ENCODE results near the gene NACC2.

Gene NACC2

DNA sequence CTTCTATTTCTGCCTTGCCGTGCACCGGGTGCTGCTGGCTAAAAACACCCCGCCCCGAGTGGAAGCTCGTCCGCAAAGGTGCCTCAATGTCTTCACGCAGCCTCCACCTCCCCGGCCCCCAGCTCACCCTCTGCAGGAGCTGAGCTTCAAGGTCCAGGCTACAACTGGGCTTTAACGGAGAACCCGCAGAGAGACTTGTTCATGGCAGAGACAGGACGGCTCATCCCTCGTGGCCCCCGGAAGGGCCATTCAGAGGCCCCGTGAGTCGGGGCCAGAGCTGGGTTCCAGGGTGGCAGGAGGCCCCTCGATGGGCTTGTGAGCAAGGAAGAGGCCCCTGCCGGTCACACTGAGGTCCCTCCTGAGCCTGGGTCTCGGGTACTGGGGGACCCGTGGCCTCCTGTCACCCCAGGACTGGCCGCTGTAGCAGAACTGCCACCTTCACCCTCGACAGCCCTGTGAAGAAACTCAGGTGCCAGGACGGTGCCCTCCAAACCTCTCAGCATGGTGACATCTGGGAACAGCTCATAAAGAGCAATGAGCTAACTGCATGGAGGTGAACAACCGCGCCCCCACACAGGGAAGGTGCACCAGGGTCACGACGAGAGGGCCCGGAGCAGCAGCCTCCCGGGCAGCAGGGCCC, 75.9 kb downstream of the NACC2 start:
- Mint-ChIP-seq H3K4me3 (no peak overlapping the region), H3K9me3 (peaks cover 4% of the 10 kb centered on the region), H3K36me3 (no peaks in the 10 kb centered on the region), H3K27ac (no peak overlapping the region), H3K27me3 (peaks cover 60% of the 10 kb centered on the region), H3K4me1 (no peaks in the 10 kb centered on the region)
- no peak for ATAC-seq

DNA sequence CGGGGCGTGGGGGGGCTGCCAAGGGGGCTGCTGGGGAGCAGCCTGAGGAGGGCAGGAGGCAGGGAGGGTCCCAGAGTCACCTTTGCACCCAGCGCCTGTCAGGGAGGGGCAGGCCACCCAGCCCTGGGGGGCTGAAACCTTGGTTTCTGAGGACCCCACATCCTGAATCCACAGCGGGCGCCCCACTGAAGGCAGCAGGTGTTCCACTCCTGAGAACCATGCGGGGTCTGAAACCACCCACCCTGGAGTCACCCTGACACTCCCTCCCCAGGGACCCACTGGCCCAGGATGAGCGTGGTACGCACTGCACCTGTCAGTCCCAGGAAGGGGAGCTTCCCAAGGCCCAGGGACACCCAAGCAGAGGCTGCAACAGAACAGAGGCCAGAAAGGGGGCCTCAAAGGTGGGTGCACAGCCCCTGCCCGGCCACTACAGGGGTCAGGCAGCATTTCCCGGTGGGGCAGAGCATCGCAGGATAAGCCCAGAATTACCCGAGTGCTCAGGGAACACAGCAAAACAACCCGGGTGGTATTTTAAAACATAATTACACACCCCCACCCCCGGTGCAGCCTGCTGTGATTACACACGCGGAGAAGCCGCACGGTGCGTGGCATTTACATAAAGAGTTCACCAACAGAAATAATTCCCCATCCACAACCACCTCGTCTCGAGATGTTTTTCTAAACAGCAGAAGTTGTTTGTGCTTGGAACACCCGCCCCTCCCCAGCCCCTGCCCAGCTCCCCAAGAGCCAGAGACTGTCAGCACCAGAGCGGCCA, 76.6 kb downstream of the NACC2 start:
- no peak overlapping the region for H3K4me3 Mint-ChIP-seq
- H3K9me3 Mint-ChIP-seq: no peaks in the 10 kb centered on the region
- H3K27me3 Mint-ChIP-seq: peaks cover 55% of the 10 kb centered on the region
- ATAC-seq: no peak
- no peaks in the 10 kb centered on the region for H3K4me1 Mint-ChIP-seq
- no peak overlapping the region for H3K27ac Mint-ChIP-seq
- no peaks in the 10 kb centered on the region for H3K36me3 Mint-ChIP-seq

DNA sequence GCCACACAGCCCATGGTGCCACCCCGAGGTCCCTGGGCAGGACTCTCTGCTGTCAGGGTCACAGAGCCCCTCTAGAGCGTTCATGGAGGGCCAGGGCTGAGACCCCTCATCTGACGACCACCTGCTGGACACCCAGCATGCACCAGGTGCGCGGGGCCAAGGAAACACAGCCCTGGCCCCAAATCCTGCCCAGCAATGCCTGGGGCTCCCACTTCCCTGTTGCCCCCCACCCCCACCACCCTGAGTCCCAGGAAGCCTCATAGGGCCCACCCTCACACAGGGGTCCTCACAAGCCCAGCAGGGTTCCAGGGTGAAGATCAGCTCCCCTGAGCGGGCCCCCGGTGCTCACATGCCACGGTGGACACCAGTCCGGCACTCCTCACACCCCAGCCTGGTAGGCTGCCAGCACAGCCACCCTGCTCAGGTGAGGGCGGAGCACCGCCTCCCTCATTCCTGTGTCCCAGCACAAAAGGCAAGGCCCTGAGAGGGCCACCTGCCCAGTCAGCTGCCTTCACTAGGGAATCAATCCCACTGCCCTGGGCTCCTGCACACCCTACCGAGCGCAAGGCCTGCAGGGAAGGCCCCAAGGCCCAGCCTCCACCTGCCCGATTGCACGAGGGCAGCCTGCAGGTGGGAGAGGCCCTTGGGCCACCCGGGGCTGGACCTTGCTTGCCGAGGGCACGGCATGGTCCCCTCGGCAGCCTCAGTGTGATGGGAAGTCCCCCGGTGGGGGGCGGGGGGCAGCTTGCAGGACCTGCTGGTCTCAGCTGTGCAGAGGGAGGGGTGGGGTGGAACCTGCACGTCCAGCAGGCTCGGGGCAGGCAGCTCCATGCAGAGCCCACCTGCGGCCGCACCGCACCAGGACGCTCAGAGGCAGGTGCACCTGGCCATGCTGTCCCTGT, 77.5 kb downstream of the NACC2 start:
- H3K27ac Mint-ChIP-seq: no peak overlapping the region
- peaks cover 46% of the 10 kb centered on the region for H3K27me3 Mint-ChIP-seq
- no peak for ATAC-seq
- no peaks in the 10 kb centered on the region for H3K4me1 Mint-ChIP-seq
- H3K36me3 Mint-ChIP-seq: no peaks in the 10 kb centered on the region
- no peaks in the 10 kb centered on the region for H3K9me3 Mint-ChIP-seq
- H3K4me3 Mint-ChIP-seq: no peak overlapping the region

DNA sequence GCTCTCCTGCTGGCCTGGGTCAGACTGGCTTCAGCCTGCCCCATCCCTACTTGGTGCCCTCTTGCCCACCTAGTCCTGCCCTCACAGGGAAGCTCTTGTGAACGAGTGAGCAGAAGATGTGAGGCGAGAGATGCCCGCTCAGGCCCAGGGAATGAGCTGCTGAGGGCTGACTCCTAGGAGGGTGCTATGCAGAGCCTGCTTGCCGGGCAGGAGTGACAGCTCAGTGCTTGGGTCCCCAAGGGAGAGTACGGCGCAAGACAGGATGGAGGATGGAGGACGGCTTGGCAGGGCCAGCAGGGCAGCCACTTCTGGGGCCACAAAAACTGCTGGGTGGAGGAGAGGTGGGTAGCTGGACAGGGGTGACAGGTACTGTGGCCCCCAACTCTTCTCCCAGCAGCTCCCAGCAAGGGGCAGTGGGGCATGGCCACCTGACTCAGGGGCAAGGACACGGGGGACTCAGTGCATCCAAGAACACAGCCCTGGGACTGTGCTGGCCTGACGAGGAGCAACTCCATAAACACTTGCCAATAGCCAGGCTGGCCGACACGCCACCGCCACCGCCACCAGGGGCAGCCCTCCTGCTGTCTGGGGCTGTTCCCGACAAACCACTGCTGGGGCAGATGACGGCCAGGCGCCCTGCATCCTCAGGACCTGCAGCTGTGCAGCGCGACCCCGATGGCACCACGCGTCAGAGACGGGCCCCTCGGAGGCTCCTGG, 78.4 kb downstream of the NACC2 start:
- H3K4me3 Mint-ChIP-seq: no peak overlapping the region
- no peaks in the 10 kb centered on the region for H3K9me3 Mint-ChIP-seq
- peaks cover 39% of the 10 kb centered on the region for H3K27me3 Mint-ChIP-seq
- H3K4me1 Mint-ChIP-seq: no peaks in the 10 kb centered on the region
- no peak overlapping the region for H3K27ac Mint-ChIP-seq
- no peaks in the 10 kb centered on the region for H3K36me3 Mint-ChIP-seq
- no peak for ATAC-seq

DNA sequence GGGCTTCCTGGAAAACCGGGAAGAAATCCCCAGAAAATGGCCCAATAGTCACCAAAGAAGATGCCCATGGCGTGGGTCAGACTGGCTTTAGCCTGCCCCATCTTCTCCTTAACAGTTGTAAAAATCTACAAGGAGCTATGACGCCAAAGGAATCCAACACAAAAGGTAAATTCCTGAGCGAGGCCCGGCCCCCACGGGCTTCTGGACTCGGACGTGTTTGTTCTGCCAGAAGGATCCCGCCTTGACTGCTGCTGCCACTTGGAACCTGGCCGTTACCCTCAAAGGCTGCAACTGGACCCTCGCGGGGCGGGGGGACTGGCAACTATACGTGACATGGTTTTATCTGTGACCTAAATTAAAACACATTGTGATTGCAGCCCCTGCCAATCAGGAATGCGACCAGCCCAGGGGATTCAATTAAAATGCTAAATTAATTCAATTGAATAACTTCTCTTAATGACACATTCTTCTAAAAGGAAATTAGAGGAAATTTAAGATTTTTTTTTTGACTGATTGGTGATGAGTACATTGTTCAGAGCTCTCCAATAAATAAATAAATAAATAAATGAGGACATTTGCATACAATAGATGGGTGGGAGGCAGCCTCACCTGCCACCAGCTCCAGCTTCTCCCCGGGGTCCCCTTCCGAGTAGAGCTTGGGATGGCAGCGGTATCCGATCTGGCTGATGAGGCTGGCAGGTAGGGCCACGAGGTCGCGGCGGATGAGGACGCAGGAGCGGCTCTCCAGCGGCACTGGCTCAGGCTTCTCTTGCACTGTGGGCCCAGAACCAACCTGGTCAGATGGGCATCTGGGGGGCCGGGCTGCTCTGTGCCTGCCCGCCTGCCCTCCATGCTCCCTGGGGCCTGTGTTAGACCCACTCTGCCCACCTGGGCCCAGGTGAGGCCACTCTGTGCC, 79.2 kb downstream of the NACC2 start:
- H3K27me3 Mint-ChIP-seq: peaks cover 31% of the 10 kb centered on the region
- H3K36me3 Mint-ChIP-seq: no peaks in the 10 kb centered on the region
- H3K27ac Mint-ChIP-seq: no peak overlapping the region
- H3K4me3 Mint-ChIP-seq: no peak overlapping the region
- H3K9me3 Mint-ChIP-seq: no peaks in the 10 kb centered on the region
- H3K4me1 Mint-ChIP-seq: no peaks in the 10 kb centered on the region
- ATAC-seq: no peak

DNA sequence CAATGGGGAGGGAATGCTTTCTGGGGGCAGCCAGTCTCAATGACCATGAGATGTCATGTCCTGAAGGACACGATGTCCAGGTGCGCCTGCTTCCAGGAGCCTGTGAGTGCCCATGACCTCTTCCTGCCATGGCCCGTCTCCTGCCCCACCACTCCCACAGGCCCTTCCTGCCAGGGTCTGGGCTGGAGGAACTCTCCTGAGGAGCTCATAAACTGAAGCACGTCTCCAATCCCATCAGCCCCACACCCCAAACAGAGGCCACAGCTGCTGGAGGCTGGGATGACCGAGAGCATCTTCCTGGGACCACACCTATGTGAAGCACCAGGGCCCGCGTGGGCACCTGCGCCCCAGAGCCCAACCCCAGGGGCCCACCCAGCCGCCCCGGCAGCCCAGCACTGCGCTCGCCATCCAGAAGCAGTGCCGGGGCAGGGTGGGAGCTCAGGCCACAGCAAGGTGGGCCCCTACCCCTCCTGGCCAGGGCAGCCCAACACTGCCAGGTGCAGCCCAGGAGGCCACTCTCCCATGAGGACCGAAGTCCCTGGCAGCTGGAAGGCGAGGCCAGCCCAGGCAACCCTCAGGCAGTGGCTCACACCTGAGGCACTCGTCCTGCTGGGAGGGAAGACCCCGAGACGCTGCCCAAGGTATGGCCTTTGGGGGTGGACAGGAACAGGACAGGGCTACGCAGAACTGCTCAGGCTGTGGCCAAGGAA, 80.0 kb downstream of the NACC2 start:
- H3K36me3 Mint-ChIP-seq: no peaks in the 10 kb centered on the region
- no peak for ATAC-seq
- no peak overlapping the region for H3K4me3 Mint-ChIP-seq
- H3K4me1 Mint-ChIP-seq: no peaks in the 10 kb centered on the region
- H3K27ac Mint-ChIP-seq: no peak overlapping the region
- H3K9me3 Mint-ChIP-seq: no peaks in the 10 kb centered on the region
- peaks cover 39% of the 10 kb centered on the region for H3K27me3 Mint-ChIP-seq

DNA sequence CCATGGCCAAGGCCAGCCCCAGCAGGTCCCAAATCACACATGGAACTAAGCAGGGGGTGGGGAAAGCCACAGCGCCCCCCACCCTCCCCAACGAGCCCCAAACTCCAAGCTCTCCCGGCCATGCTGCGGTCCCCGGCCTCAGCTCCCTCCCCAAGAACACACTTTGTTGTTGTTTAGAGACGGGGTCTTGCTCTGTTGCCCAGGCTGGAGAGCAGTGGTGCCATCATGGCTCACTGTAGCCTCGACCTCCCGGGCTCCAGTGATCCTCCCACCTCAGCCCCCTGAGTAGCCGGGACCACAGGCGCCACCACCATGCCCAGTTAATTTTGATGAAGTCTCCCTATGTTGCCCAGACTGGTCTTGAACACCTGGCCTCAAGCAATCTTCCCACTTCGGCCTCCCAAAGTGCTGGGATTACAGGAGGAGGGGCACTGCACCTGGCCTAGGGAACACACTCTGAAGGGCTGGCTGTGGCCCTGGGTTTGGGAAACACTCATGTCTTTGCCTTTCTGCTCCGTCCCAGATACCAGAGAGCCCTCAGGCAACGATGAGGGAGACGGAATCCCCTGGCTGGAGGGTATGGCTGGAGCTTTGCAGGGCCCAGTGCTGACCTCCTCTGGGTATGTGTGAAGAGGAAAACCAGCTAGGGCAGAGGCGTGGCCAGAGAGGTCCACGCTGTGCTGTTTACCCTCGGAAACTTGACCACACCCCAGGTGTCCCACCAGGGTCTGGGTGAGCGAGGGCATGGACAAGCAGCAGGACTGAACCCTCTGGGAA, 80.8 kb downstream of the NACC2 start:
- H3K4me3 Mint-ChIP-seq: no peak overlapping the region
- H3K4me1 Mint-ChIP-seq: no peaks in the 10 kb centered on the region
- no peak for ATAC-seq
- no peaks in the 10 kb centered on the region for H3K9me3 Mint-ChIP-seq
- no peak overlapping the region for H3K27ac Mint-ChIP-seq
- H3K36me3 Mint-ChIP-seq: no peaks in the 10 kb centered on the region
- peaks cover 46% of the 10 kb centered on the region for H3K27me3 Mint-ChIP-seq

DNA sequence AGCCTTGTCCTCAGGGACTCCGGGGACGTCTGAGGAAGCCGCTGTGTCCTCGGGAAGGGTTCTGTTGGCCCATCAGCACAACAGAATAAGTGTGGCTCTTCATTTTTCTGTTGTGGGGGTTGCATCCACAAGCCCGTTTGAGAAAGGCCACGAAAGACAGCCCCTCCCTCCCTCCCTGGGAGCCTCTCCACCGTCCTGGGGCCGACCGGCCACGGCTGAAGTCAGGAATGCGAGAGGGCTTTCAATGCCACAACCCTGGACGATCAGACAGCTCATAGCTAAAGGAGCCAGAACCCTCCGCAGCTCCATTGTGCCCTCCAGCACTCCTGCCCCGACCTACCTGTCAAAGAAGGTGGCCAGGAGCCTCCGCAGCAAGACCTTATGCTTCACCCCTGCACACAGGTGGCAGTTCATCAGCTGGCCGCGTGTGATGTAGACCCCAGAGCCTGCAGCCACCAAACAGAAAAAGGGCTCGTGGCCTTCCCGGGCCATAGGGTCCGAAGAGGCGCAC, 81.5 kb downstream of the NACC2 start:
- Mint-ChIP-seq H3K36me3 (no peaks in the 10 kb centered on the region), H3K9me3 (no peaks in the 10 kb centered on the region), H3K27me3 (peaks cover 46% of the 10 kb centered on the region), H3K4me1 (no peaks in the 10 kb centered on the region), H3K4me3 (no peak overlapping the region), H3K27ac (no peak overlapping the region)
- ATAC-seq: no peak

DNA sequence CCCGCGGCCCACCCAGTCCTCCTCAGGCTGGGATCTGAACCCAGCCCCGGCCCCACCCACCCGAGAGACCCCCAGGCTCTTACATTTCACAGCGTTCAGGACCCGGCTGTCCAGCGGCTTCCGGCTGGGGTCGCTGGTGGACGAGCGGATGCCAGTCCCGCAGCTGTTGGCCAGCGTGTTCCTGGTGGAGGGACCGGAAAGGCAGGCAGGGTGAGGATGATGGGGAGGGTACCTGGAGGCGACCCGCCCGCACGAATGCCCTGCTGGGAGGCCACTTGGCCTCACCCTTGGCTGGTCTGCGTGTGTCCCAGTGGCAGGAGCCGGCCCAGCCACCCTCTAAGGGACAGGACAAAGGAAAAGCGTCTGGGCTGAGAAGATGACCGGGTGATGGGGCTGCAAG, 82.0 kb downstream of the NACC2 start:
- H3K4me3 Mint-ChIP-seq: no peak overlapping the region
- H3K9me3 Mint-ChIP-seq: no peaks in the 10 kb centered on the region
- H3K4me1 Mint-ChIP-seq: no peaks in the 10 kb centered on the region
- ATAC-seq: no peak
- no peaks in the 10 kb centered on the region for H3K36me3 Mint-ChIP-seq
- peaks cover 46% of the 10 kb centered on the region for H3K27me3 Mint-ChIP-seq
- no peak overlapping the region for H3K27ac Mint-ChIP-seq

DNA sequence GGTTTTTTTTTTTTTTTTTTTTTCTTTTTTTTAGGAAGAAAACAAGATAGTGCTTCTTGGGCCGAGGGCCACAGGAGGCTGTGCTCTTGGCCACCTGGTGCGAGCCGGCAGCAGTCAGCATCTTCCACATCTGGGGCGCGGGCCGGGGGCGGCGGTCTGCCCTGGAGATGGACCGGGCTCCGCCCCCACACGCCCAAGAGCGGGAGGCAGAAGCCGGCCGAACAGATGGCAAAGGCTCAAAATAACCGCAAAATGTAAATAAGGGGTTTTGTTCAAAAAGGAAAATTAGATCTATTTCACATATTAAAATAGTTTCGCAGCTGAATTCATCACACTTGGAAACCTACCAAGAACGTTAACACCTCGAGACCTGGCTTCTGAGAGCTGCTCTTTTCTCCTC, 82.4 kb downstream of the NACC2 start:
- no peaks in the 10 kb centered on the region for H3K9me3 Mint-ChIP-seq
- no peak for ATAC-seq
- H3K27ac Mint-ChIP-seq: no peak overlapping the region
- no peaks in the 10 kb centered on the region for H3K36me3 Mint-ChIP-seq
- H3K4me3 Mint-ChIP-seq: no peak overlapping the region
- H3K27me3 Mint-ChIP-seq: peaks cover 46% of the 10 kb centered on the region
- H3K4me1 Mint-ChIP-seq: no peaks in the 10 kb centered on the region

DNA sequence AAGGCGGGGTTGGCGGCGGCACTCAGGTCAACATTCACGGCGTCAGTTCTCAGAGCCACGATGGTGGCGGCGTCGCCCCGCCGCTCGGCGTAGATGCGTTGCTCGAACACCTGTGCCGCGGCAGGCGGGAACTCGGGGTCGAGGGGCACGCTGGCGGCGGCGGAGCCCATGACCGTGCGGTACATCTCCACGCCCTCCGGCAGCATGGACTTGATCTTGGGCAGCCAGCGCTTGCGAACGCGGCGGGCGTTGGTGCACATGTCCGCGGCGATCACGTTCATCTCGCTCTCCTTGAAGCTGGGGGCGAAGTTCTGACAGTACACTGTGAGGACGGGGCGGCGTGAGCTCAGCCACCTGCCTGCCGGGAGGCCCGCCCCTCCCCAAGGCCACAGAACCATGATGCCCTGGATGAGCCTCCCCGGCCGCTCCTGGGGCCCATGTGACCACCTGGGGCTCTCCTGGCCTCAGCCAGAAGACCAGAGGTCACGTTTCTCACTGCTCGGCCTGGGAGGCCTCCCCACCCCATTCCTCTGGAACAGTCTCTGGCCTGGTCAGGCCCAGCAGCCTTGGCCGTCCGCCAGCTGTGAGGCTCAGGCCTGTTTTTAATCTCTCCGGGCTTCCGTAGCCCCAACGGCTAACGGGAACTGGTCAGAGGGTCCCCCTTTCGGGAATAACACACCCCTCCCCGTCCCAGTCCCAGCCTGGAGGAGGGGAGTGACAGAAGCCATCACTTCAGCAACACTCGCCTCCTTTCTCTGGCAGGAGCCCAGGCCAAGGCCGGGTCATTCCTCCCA, 83.2 kb downstream of the NACC2 start:
- Mint-ChIP-seq H3K4me1 (no peaks in the 10 kb centered on the region), H3K27ac (no peak overlapping the region), H3K27me3 (peaks cover 44% of the 10 kb centered on the region), H3K36me3 (no peaks in the 10 kb centered on the region), H3K9me3 (no peaks in the 10 kb centered on the region), H3K4me3 (no peak overlapping the region)
- ATAC-seq: no peak

DNA sequence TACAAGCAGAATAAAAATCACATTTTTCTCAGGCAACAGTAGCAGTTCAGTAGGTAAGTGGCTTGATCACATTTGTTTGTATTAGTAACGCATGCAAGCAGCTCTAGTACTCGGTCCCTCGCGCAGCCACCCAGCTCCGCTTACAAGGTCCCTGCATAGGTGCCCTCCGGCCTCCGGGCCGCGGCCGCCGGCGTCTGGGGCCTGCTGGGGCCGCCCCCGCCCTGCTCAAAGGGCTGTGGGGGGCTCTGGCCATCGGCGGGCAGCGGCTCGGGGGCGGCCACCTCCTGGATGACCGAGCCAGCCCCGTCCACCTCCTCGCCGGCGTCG, 83.8 kb downstream of the NACC2 start:
- Mint-ChIP-seq H3K27me3 (peaks cover 39% of the 10 kb centered on the region), H3K27ac (no peak overlapping the region), H3K4me1 (no peaks in the 10 kb centered on the region), H3K36me3 (no peaks in the 10 kb centered on the region), H3K4me3 (no peak overlapping the region), H3K9me3 (no peaks in the 10 kb centered on the region)
- ATAC-seq: no peak
